Omental fat pad (tissue), 4 donors: ENCODE data around the gene YTHDC1. TPM values are rescaled to one million over a fixed set of nuclear protein-coding genes. Genes with fewer than 3 reads are reported as not detected.

Source experiments
- ATAC-seq: fragments of 150-250 bp; one replicate; pipeline ENCODE4 v1.9.1; 2016; ENCODE audit warnings: mild to moderate bottlenecking, moderate library complexity; ENCODE audit not compliant: low FRiP score
- DNase-seq: peaks from one replicate; pipeline ENCODE4 v3.0.0-alpha.2; 2019; ENCODE audit warnings: low spot score
- total RNA-seq, 4 donors: library from RNA; depleted of rRNA; stranded (reverse); fragments of >200 nt; gene quantifications; one replicate each; pipeline ENCODE4 v1.1.0, GENCODE V29; 2016
- TF ChIP-seq, protein P1 (sequence below), 3 donors: fragments of 450-650 bp; IDR thresholded peaks; one replicate each; pipeline ENCODE4 v1.5.1; 2016 to 2017; ENCODE audit warnings: antibody characterized with exemption in 3 of 3, mild to moderate bottlenecking in 3 of 3, moderate library complexity in 2 of 3

The YTHDC1 gene
- total RNA-seq, 4 donors from 2014 or later = 43.3 to 78.2 (median 60.9) TPM

DNA sequence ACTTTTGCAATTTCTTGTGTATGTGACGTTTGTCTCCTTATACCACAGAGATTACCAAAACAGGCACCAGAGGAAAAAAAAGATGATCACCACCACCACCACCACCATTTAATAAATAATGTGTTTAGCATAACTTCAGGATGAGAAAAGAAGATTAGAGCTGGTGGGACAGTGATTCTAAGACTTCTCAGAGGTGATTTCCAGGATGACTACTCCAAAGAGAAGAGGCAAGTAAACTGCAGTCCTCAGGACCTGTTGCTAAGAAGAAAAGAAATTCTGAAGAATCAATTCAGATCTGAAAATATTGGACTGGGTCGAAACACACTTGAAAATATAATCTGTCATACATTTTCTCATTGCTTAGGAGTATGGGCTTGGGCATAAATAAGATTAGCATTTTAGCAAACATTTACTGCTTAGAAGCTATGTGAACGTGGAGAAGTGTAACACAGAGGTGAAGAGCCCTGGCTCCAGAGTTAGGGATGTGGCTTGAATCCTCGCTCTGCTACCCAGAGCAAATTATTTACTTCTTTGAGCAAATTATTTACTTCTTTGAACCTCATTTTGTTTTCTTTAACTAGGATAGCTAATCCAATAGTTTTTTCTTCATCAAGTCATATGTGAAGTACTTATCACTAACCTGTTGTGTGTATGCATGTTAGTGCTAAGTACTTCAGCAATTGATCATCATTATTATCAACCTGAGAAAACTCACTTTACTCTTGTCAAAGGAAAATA lies 10.5 kb upstream of the YTHDC1 start:
- TF ChIP-seq, protein P1, sequence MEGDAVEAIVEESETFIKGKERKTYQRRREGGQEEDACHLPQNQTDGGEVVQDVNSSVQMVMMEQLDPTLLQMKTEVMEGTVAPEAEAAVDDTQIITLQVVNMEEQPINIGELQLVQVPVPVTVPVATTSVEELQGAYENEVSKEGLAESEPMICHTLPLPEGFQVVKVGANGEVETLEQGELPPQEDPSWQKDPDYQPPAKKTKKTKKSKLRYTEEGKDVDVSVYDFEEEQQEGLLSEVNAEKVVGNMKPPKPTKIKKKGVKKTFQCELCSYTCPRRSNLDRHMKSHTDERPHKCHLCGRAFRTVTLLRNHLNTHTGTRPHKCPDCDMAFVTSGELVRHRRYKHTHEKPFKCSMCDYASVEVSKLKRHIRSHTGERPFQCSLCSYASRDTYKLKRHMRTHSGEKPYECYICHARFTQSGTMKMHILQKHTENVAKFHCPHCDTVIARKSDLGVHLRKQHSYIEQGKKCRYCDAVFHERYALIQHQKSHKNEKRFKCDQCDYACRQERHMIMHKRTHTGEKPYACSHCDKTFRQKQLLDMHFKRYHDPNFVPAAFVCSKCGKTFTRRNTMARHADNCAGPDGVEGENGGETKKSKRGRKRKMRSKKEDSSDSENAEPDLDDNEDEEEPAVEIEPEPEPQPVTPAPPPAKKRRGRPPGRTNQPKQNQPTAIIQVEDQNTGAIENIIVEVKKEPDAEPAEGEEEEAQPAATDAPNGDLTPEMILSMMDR (IDR thresholded peaks at IDR 0.05) = no peak
- no peak for ATAC-seq
- no peak for DNase-seq

DNA sequence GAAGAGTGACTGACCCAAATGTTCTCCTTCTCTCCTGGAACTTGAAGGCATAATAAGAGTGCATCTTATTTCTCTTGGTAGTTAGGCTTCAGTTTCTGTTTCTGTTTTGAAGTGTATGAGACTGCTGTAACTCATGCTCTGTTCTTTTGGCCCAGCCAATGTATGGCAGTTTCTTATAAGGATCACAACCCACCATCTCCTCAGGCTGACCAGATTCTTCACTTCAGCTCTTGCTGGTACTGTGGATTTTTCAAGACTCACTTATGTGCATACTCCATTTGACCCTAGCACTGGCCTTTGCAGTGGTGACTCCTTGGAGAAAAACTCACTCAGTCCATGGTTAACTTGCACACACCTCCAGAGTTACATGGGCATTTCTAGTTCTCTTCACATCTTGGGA lies 9.6 kb upstream of the YTHDC1 start:
- DNase-seq (no peak), ATAC-seq (no peak)
- TF ChIP-seq, protein P1 (IDR thresholded peaks at IDR 0.05) = no peak

DNA sequence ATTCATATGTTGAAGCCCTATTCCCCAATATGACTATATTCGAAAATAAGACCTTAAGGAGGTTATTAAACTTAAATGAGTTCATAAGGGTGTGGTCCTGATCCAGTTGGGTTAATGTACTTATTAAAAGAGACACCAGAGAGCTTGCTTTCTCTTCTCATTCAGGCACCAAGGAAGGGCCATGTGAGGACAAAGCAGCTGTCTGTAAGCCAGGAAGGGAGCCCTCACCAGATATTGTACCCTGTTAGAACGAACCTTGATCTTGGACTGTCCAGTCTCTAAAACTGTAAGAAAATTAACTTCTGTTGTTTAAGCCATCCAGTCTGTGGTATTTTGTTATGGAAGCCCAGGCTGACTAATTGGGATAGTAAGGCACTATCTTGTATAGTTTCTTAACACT lies 9.1 kb upstream of the YTHDC1 start:
- TF ChIP-seq, protein P1 (IDR thresholded peaks at IDR 0.05) = no peak
- DNase-seq = no peak
- no peak for ATAC-seq

DNA sequence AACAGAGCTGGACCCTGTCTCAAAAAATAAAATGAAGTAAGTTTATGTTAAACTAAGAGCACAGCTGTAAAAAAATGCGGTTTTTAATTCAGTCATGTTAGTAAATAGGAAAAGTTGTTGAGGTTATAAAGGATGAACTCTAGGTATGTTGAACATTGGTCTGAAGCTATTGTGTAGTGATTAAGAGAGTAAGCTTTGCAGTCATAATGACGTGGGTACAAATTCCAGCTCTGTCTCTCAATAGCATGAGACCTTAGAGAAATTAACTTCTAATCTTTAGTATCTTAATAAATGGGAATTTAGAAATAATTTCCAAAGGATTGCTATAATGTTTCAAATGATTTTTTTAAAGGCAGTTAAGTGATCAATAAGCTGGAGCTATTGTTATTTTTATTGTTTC lies 2.9 kb upstream of the YTHDC1 start:
- TF ChIP-seq, protein P1 (IDR thresholded peaks at IDR 0.05) = no peak
- DNase-seq = no peak
- no peak for ATAC-seq

DNA sequence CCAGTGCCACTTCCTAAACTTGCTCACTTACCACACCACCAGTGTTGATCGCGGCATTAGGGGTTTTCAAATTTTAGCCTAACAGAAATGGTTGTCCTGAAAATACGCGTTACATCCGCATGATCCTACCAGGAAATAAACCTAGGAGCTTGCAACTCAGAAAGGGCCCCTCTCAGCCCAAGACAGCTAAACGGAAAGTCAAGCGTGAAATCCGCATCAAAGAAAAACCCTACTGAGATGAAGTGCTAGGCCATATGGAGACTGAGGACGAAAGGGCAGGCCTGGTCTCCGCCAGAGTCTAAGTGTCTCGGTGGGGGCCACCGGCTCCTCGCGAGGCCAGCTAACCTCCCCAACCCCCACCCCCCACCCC lies 626 bp downstream of the YTHDC1 start:
- TF ChIP-seq, protein P1 (IDR thresholded peaks at IDR 0.05) = no peak
- ATAC-seq (peak; percentile 55), DNase-seq (no peak)

DNA sequence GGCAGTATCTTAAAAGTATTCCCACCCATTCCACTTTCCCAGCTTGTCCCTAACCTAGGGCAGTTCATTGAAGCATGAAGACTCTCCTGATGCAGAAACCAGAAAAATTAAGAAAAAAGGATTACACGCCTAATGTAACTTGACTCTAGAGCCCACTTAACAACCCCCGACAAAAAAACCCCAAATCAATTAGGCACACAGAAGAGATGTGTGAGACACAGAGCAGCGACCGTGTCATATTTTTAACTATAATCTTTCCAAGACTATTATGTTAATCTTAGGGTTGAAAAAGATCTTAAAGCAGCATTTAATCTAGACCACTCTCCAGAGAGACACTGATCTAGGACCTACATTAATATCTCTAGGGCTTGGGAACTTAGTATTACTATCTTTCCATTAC lies 1.3 kb downstream of the YTHDC1 start:
- ATAC-seq = no peak

DNA sequence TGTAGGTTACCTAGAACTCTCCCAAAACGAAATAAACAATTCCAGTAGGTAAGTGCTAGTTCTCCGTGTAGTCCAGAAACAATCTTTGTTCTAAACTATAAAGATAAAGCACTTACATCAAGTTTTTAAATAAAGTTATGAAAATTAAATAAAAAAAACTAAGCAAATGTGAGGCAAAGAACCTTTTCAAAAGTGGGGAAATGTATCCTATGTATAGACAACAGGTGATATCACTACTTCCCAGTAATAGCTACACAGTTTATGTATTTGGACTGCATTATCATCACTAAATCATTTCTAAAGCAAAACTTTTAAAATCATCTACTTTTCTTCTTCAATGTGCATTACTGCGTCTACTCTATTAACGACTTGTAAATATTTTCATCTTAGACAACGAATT lies 2.0 kb downstream of the YTHDC1 start:
- TF ChIP-seq, protein P1 (IDR thresholded peaks at IDR 0.05) = no peak
- ATAC-seq (no peak), DNase-seq (no peak)

More for the DNA sequence above, 1.3 kb downstream of the YTHDC1 start:
- no peak for DNase-seq
- TF ChIP-seq, protein P1 (IDR thresholded peaks at IDR 0.05) = no peak
